ENCODE data around the gene NCK2.

NCK2 gene

GRCh38 chr2:105820151-105820550 is 75.4 kb downstream of the NCK2 start:
- no peak for DNase-seq

GRCh38 chr2:105820691-105821090 is 76.0 kb downstream of the NCK2 start:
- no peak for DNase-seq

- no peak for DNase-seq
These were observed 76.9 kb downstream of the NCK2 start for GRCh38 chr2:105821428-105822125.

GRCh38 chr2:105822186-105822585 is 77.5 kb downstream of the NCK2 start:
- DNase-seq: no peak

- DNase-seq: no peak
These were observed 79.7 kb downstream of the NCK2 start for GRCh38 chr2:105824446-105824845.

GRCh38 chr2:105827351-105828096 is 82.8 kb downstream of the NCK2 start:
- no peak for DNase-seq

- DNase-seq: no peak
These were observed 83.8 kb downstream of the NCK2 start for GRCh38 chr2:105828558-105828957.

- no peak for DNase-seq
These were observed 90.2 kb downstream of the NCK2 start for GRCh38 chr2:105834931-105835330.

GRCh38 chr2:105836341-105836740 is 91.6 kb downstream of the NCK2 start:
- no peak for DNase-seq

- DNase-seq: no peak
These were observed 92.4 kb downstream of the NCK2 start for GRCh38 chr2:105836840-105837692.

- DNase-seq: no peak
These were observed 95.1 kb downstream of the NCK2 start for GRCh38 chr2:105839793-105840192.

- DNase-seq: no peak
These were observed 96.2 kb downstream of the NCK2 start for GRCh38 chr2:105840933-105841332.

GRCh38 chr2:105841551-105841950 is 96.8 kb downstream of the NCK2 start:
- no peak for DNase-seq

- DNase-seq: no peak
These were observed 97.8 kb downstream of the NCK2 start for GRCh38 chr2:105842555-105842954.

- no peak for DNase-seq
These were observed 99.0 kb downstream of the NCK2 start for GRCh38 chr2:105843476-105844374.

- no peak for DNase-seq
These were observed 101.3 kb downstream of the NCK2 start for GRCh38 chr2:105845976-105846375.

- DNase-seq: no peak
These were observed 102.3 kb downstream of the NCK2 start for GRCh38 chr2:105847056-105847455.

- DNase-seq: no peak
These were observed 103.7 kb downstream of the NCK2 start for GRCh38 chr2:105848367-105848766.

- DNase-seq: no peak
These were observed 104.9 kb downstream of the NCK2 start for GRCh38 chr2:105849431-105850179.

- no peak for DNase-seq
These were observed 107.4 kb downstream of the NCK2 start for GRCh38 chr2:105852066-105852465.

- DNase-seq: no peak
These were observed 108.8 kb downstream of the NCK2 start for GRCh38 chr2:105853354-105854088.

Data from activated CD4-positive, CD25-positive, alpha-beta regulatory T cell (primary cell).